ENCODE results near the gene RGS13.

Gene RGS13

GRCh38 chr1:192626366-192627179 is 9.4 kb upstream of the RGS13 start:
- Histone ChIP-seq H3K27ac (ENCODE audit: low read depth, low read length) (no peak overlapping the region), H3K4me3 (ENCODE audit: low read depth in 1 of 2, low read length in 2 of 2) (no peak overlapping the region), H3K9me3 (ENCODE audit: control insufficient read depth in 1 of 2, low read length in 2 of 2) (no peaks in the 10 kb centered on the region)

GRCh38 chr1:192627901-192628300 is 8.0 kb upstream of the RGS13 start:
- H3K4me3 ChIP-seq (ENCODE audit: low read depth in 1 of 2, low read length in 2 of 2), result no peak overlapping the region
- no peaks in the 10 kb centered on the region for H3K4me1 ChIP-seq (ENCODE audit: control insufficient read depth in 1 of 2, insufficient read depth in 2 of 2, low read length in 2 of 2)
- no peaks in the 10 kb centered on the region for H3K9me3 ChIP-seq (ENCODE audit: control insufficient read depth in 1 of 2, low read length in 2 of 2)
- no peak overlapping the region for H3K27ac ChIP-seq (ENCODE audit: low read depth, low read length)
- no peaks in the 10 kb centered on the region for H3K36me3 ChIP-seq (ENCODE audit: control insufficient read depth in 1 of 2, insufficient read depth in 2 of 2, low read length in 2 of 2)
- H3K27me3 ChIP-seq (ENCODE audit: control insufficient read depth in 1 of 2, insufficient read depth in 2 of 2, low read length in 2 of 2), result no peaks in the 10 kb centered on the region
- H3K9ac ChIP-seq (ENCODE audit: low read depth in 1 of 2, low read length in 2 of 2), result no peak overlapping the region

More at GRCh38 chr1:192626366-192627179, 9.4 kb upstream of the RGS13 start:
- H3K27me3 ChIP-seq (ENCODE audit: control insufficient read depth in 1 of 2, insufficient read depth in 2 of 2, low read length in 2 of 2), result no peaks in the 10 kb centered on the region
- no peaks in the 10 kb centered on the region for H3K4me1 ChIP-seq (ENCODE audit: control insufficient read depth in 1 of 2, insufficient read depth in 2 of 2, low read length in 2 of 2)
- H3K36me3 ChIP-seq (ENCODE audit: control insufficient read depth in 1 of 2, insufficient read depth in 2 of 2, low read length in 2 of 2), result no peaks in the 10 kb centered on the region
- H3K9ac ChIP-seq (ENCODE audit: low read depth in 1 of 2, low read length in 2 of 2), result no peak overlapping the region

GRCh38 chr1:192628396-192629057 is 7.4 kb upstream of the RGS13 start:
- H3K27ac ChIP-seq (ENCODE audit: low read depth, low read length), result no peak overlapping the region
- H3K4me1 ChIP-seq (ENCODE audit: control insufficient read depth in 1 of 2, insufficient read depth in 2 of 2, low read length in 2 of 2), result no peaks in the 10 kb centered on the region
- H3K9ac ChIP-seq (ENCODE audit: low read depth in 1 of 2, low read length in 2 of 2), result no peak overlapping the region
- no peaks in the 10 kb centered on the region for H3K9me3 ChIP-seq (ENCODE audit: control insufficient read depth in 1 of 2, low read length in 2 of 2)
- no peaks in the 10 kb centered on the region for H3K27me3 ChIP-seq (ENCODE audit: control insufficient read depth in 1 of 2, insufficient read depth in 2 of 2, low read length in 2 of 2)
- no peaks in the 10 kb centered on the region for H3K36me3 ChIP-seq (ENCODE audit: control insufficient read depth in 1 of 2, insufficient read depth in 2 of 2, low read length in 2 of 2)
- no peak overlapping the region for H3K4me3 ChIP-seq (ENCODE audit: low read depth in 1 of 2, low read length in 2 of 2)

GRCh38 chr1:192629612-192630011 is 6.3 kb upstream of the RGS13 start:
- Histone ChIP-seq H3K9ac (ENCODE audit: low read depth in 1 of 2, low read length in 2 of 2) (no peak overlapping the region), H3K27me3 (ENCODE audit: control insufficient read depth in 1 of 2, insufficient read depth in 2 of 2, low read length in 2 of 2) (no peaks in the 10 kb centered on the region), H3K27ac (ENCODE audit: low read depth, low read length) (no peak overlapping the region)

GRCh38 chr1:192630521-192631287 is 5.2 kb upstream of the RGS13 start:
- H3K4me3 ChIP-seq (ENCODE audit: low read depth in 1 of 2, low read length in 2 of 2), result no peak overlapping the region
- H3K36me3 ChIP-seq (ENCODE audit: control insufficient read depth in 1 of 2, insufficient read depth in 2 of 2, low read length in 2 of 2), result no peaks in the 10 kb centered on the region
- no peaks in the 10 kb centered on the region for H3K4me1 ChIP-seq (ENCODE audit: control insufficient read depth in 1 of 2, insufficient read depth in 2 of 2, low read length in 2 of 2)
- H3K9me3 ChIP-seq (ENCODE audit: control insufficient read depth in 1 of 2, low read length in 2 of 2), result no peaks in the 10 kb centered on the region
- no peak overlapping the region for H3K9ac ChIP-seq (ENCODE audit: low read depth in 1 of 2, low read length in 2 of 2)
- no peaks in the 10 kb centered on the region for H3K27me3 ChIP-seq (ENCODE audit: control insufficient read depth in 1 of 2, insufficient read depth in 2 of 2, low read length in 2 of 2)
- no peak overlapping the region for H3K27ac ChIP-seq (ENCODE audit: low read depth, low read length)

More at GRCh38 chr1:192629612-192630011, 6.3 kb upstream of the RGS13 start:
- no peaks in the 10 kb centered on the region for H3K36me3 ChIP-seq (ENCODE audit: control insufficient read depth in 1 of 2, insufficient read depth in 2 of 2, low read length in 2 of 2)
- H3K9me3 ChIP-seq (ENCODE audit: control insufficient read depth in 1 of 2, low read length in 2 of 2), result no peaks in the 10 kb centered on the region
- H3K4me3 ChIP-seq (ENCODE audit: low read depth in 1 of 2, low read length in 2 of 2), result no peak overlapping the region
- H3K4me1 ChIP-seq (ENCODE audit: control insufficient read depth in 1 of 2, insufficient read depth in 2 of 2, low read length in 2 of 2), result no peaks in the 10 kb centered on the region

- H3K27ac ChIP-seq (ENCODE audit: low read depth, low read length), result no peak overlapping the region
- H3K36me3 ChIP-seq (ENCODE audit: control insufficient read depth in 1 of 2, insufficient read depth in 2 of 2, low read length in 2 of 2), result no peaks in the 10 kb centered on the region
- no peaks in the 10 kb centered on the region for H3K4me1 ChIP-seq (ENCODE audit: control insufficient read depth in 1 of 2, insufficient read depth in 2 of 2, low read length in 2 of 2)
- no peak overlapping the region for H3K4me3 ChIP-seq (ENCODE audit: low read depth in 1 of 2, low read length in 2 of 2)
- H3K27me3 ChIP-seq (ENCODE audit: control insufficient read depth in 1 of 2, insufficient read depth in 2 of 2, low read length in 2 of 2), result no peaks in the 10 kb centered on the region
- H3K9ac ChIP-seq (ENCODE audit: low read depth in 1 of 2, low read length in 2 of 2), result no peak overlapping the region
- no peaks in the 10 kb centered on the region for H3K9me3 ChIP-seq (ENCODE audit: control insufficient read depth in 1 of 2, low read length in 2 of 2)
These were observed 4.2 kb upstream of the RGS13 start for GRCh38 chr1:192631749-192632148.

- H3K27me3 ChIP-seq (ENCODE audit: control insufficient read depth in 1 of 2, insufficient read depth in 2 of 2, low read length in 2 of 2), result no peaks in the 10 kb centered on the region
- no peak overlapping the region for H3K9ac ChIP-seq (ENCODE audit: low read depth in 1 of 2, low read length in 2 of 2)
- no peaks in the 10 kb centered on the region for H3K4me1 ChIP-seq (ENCODE audit: control insufficient read depth in 1 of 2, insufficient read depth in 2 of 2, low read length in 2 of 2)
- no peaks in the 10 kb centered on the region for H3K9me3 ChIP-seq (ENCODE audit: control insufficient read depth in 1 of 2, low read length in 2 of 2)
- no peak overlapping the region for H3K27ac ChIP-seq (ENCODE audit: low read depth, low read length)
- no peak overlapping the region for H3K4me3 ChIP-seq (ENCODE audit: low read depth in 1 of 2, low read length in 2 of 2)
- H3K36me3 ChIP-seq (ENCODE audit: control insufficient read depth in 1 of 2, insufficient read depth in 2 of 2, low read length in 2 of 2), result no peaks in the 10 kb centered on the region
These were observed 3.8 kb upstream of the RGS13 start for GRCh38 chr1:192632188-192632587.

- Histone ChIP-seq H3K4me1 (ENCODE audit: control insufficient read depth in 1 of 2, insufficient read depth in 2 of 2, low read length in 2 of 2) (no peaks in the 10 kb centered on the region), H3K27ac (ENCODE audit: low read depth, low read length) (no peak overlapping the region), H3K27me3 (ENCODE audit: control insufficient read depth in 1 of 2, insufficient read depth in 2 of 2, low read length in 2 of 2) (no peaks in the 10 kb centered on the region), H3K9ac (ENCODE audit: low read depth in 1 of 2, low read length in 2 of 2) (no peak overlapping the region), H3K9me3 (ENCODE audit: control insufficient read depth in 1 of 2, low read length in 2 of 2) (no peaks in the 10 kb centered on the region), H3K4me3 (ENCODE audit: low read depth in 1 of 2, low read length in 2 of 2) (no peak overlapping the region), H3K36me3 (ENCODE audit: control insufficient read depth in 1 of 2, insufficient read depth in 2 of 2, low read length in 2 of 2) (no peaks in the 10 kb centered on the region)
These were observed 3.1 kb upstream of the RGS13 start for GRCh38 chr1:192632641-192633532.

GRCh38 chr1:192633533-192634253 is 2.3 kb upstream of the RGS13 start:
- Histone ChIP-seq H3K4me3 (ENCODE audit: low read depth in 1 of 2, low read length in 2 of 2) (no peak overlapping the region), H3K27me3 (ENCODE audit: control insufficient read depth in 1 of 2, insufficient read depth in 2 of 2, low read length in 2 of 2) (no peaks in the 10 kb centered on the region), H3K9ac (ENCODE audit: low read depth in 1 of 2, low read length in 2 of 2) (no peak overlapping the region), H3K36me3 (ENCODE audit: control insufficient read depth in 1 of 2, insufficient read depth in 2 of 2, low read length in 2 of 2) (no peaks in the 10 kb centered on the region), H3K4me1 (ENCODE audit: control insufficient read depth in 1 of 2, insufficient read depth in 2 of 2, low read length in 2 of 2) (no peaks in the 10 kb centered on the region), H3K9me3 (ENCODE audit: control insufficient read depth in 1 of 2, low read length in 2 of 2) (no peaks in the 10 kb centered on the region), H3K27ac (ENCODE audit: low read depth, low read length) (no peak overlapping the region)

Data from duodenal mucosa (tissue), 2 donors.